Ovary (tissue), 3 donors: ENCODE measurements around the gene PCID2.

Experiments
- CTCF ChIP-seq, 3 donors: fragments of 450-650 bp in 2 of 3; fragments of 200-600 bp in 1 of 3; IDR thresholded peaks; one replicate each; pipeline versions ENCODE4 v1.5.1 to v1.8.0; 2016 to 2022; ENCODE audit warnings: antibody characterized with exemption in 3 of 3, mild to moderate bottlenecking in 1 of 3
- EP300 ChIP-seq: sonication (generic); formaldehyde crosslinking; IDR thresholded peaks from one replicate; pipeline ENCODE4 v1.6.1; 2017; ENCODE audit warnings: antibody characterized with exemption
- donor health status: DM: no; HTN: no; CAD: no.

- no peak for TF ChIP-seq CTCF (IDR thresholded peaks at IDR 0.05)
- TF ChIP-seq EP300 = no peak
Observed at GRCh38 chr13:113218586-113218985, 10.1 kb upstream of the PCID2 start.
